UCSD-AML1 (cell line): ENCODE measurements around the gene TIMM23.
"Not testable (repeated sequence)": the region's sequence is repeated elsewhere in the genome, so short reads cannot be mapped to it uniquely, and the experiment has no call there.

Source experiments
- DNase-seq: peaks from one replicate; lab custom pipeline; 2025; ENCODE audit not compliant: unreplicated experiment; lab: John Stamatoyannopoulos, UW

TIMM23 gene

GRCh38 chr10:46020344-46020657 is 48.0 kb downstream of the TIMM23 start:
- no peak for DNase-seq

GRCh38 chr10:46022978-46023702 is 50.9 kb downstream of the TIMM23 start:
- DNase-seq, result peak; percentile 94

- DNase-seq, result no peak
Observed at GRCh38 chr10:46024948-46025347, 52.7 kb downstream of the TIMM23 start.

- no peak for DNase-seq
Observed at GRCh38 chr10:46025406-46025805, 53.1 kb downstream of the TIMM23 start.

GRCh38 chr10:46026106-46026505 is 53.8 kb downstream of the TIMM23 start:
- no peak for DNase-seq

GRCh38 chr10:46028584-46029460 is 56.5 kb downstream of the TIMM23 start:
- no peak for DNase-seq

GRCh38 chr10:46029461-46030030 is 57.3 kb downstream of the TIMM23 start:
- DNase-seq, result no peak

GRCh38 chr10:46030091-46030937 is 58.0 kb downstream of the TIMM23 start, which contains the start of gene NCOA4:
Gene NCOA4, minus strand, starts transcription at chr10:46030623. Its CDS starts 13,943 bp downstream, at chr10:46016680.
- DNase-seq, result peak; percentile 93

GRCh38 chr10:46031648-46032532 is 59.6 kb downstream of the TIMM23 start:
- no peak for DNase-seq

- DNase-seq, result no peak
Observed at GRCh38 chr10:46033602-46034011, 61.3 kb downstream of the TIMM23 start.

GRCh38 chr10:46035923-46036849 is 63.9 kb downstream of the TIMM23 start:
- no peak for DNase-seq

- no peak for DNase-seq
Observed at GRCh38 chr10:46037107-46037825, 65.0 kb downstream of the TIMM23 start.

GRCh38 chr10:46040004-46040403 is 67.7 kb downstream of the TIMM23 start:
- DNase-seq, result no peak

GRCh38 chr10:46042527-46042926 is 70.2 kb downstream of the TIMM23 start:
- no peak for DNase-seq

- no peak for DNase-seq
Observed at GRCh38 chr10:46046261-46046660, 74.0 kb downstream of the TIMM23 start, which contains the start of gene MSMB. Gene MSMB, minus strand, starts transcription at chr10:46046269. Its CDS starts 32 bp downstream, at chr10:46046237.

GRCh38 chr10:46048152-46048551 is 75.9 kb downstream of the TIMM23 start:
- no peak for DNase-seq

- DNase-seq, result not testable (repeated sequence)
Observed at GRCh38 chr10:46049497-46049831, 77.2 kb downstream of the TIMM23 start.

GRCh38 chr10:46050941-46051623 is 78.8 kb downstream of the TIMM23 start:
- no peak for DNase-seq
